KMS-11 (cell line): ENCODE data around the gene AXL.

Experiments used
- H2AFZ ChIP-seq: fragments of 200-600 bp; sonication (generic); 2 replicates; pipeline ENCODE4 v1.6.1; 2016; ENCODE audit warnings: antibody characterized with exemption, mixed run types, low read depth
- H3K27ac ChIP-seq: fragments of 200-600 bp; sonication (generic); 2 replicates; pipeline ENCODE4 v1.6.1; 2016; ENCODE audit warnings: mild to moderate bottlenecking, mixed run types
- H3K27me3 ChIP-seq: fragments of 200-600 bp; sonication (generic); 2 replicates; pipeline ENCODE4 v1.6.1; 2017; ENCODE audit warnings: mild to moderate bottlenecking, low read depth, mixed run types, moderate library complexity; ENCODE audit not compliant: insufficient read depth
- H3K36me3 ChIP-seq: fragments of 200-600 bp; sonication (generic); 2 replicates; pipeline ENCODE4 v1.6.1; 2017; ENCODE audit warnings: mild to moderate bottlenecking, mixed run types; ENCODE audit not compliant: insufficient read depth
- H3K4me1 ChIP-seq: fragments of 200-600 bp; sonication (generic); 2 replicates; pipeline ENCODE4 v1.6.1; 2016; ENCODE audit warnings: mild to moderate bottlenecking, low read depth, mixed run types; ENCODE audit not compliant: poor library complexity, severe bottlenecking
- H3K4me2 ChIP-seq: fragments of 200-600 bp; sonication (generic); 2 replicates; pipeline ENCODE4 v1.7.0; 2016; ENCODE audit warnings: mild to moderate bottlenecking, mixed run types
- H3K4me3 ChIP-seq: fragments of 200-600 bp; sonication (generic); IDR thresholded peaks from 2 replicates; pipeline ENCODE4 v1.6.1; 2017; ENCODE audit warnings: low read depth, low read length, mixed read lengths; ENCODE audit not compliant: insufficient read depth
- H3K79me2 ChIP-seq: fragments of 200-600 bp; sonication (generic); 2 replicates; pipeline ENCODE4 v1.6.1; 2016; ENCODE audit warnings: low read depth, mixed run types; ENCODE audit not compliant: insufficient read depth
- H3K9ac ChIP-seq: fragments of 200-600 bp; sonication (generic); 2 replicates; pipeline ENCODE4 v1.6.1; 2016; ENCODE audit warnings: mild to moderate bottlenecking, mixed run types
- H4K20me1 ChIP-seq: fragments of 200-600 bp; sonication (generic); 2 replicates; pipeline ENCODE4 v1.6.1; 2016; ENCODE audit warnings: mild to moderate bottlenecking, mixed run types; ENCODE audit not compliant: insufficient read depth
- TF ChIP-seq, protein P1 (sequence below): fragments of 200-600 bp; sonication (generic); conservative IDR thresholded peaks from 2 replicates; pipeline ENCODE4 v1.6.1; 2017; ENCODE audit warnings: low read depth, mild to moderate bottlenecking, antibody characterized with exemption, low read length, moderate library complexity, mixed read lengths

AXL gene

GRCh38 chr19:41298348-41298964, 79.4 kb downstream of the AXL start:
- Histone ChIP-seq H4K20me1 (peaks cover 6% of the 10 kb centered on the region; the same call in 1 of the 2 replicates), H3K36me3 (peaks cover 12% of the 10 kb centered on the region; the same call in 1 of the 2 replicates), H3K9ac (peak overlapping the region; percentile 71), H3K4me1 (peaks cover 71% of the 10 kb centered on the region), H3K79me2 (peaks cover 9% of the 10 kb centered on the region; the same call in 1 of the 2 replicates), H3K4me3 (no peak overlapping the region), H3K27me3 (no peaks in the 10 kb centered on the region; the same call in 1 of the 2 replicates), H3K27ac (peak overlapping the region; percentile 90), H3K4me2 (peak overlapping the region; percentile 72), H2AFZ (no peak overlapping the region)
- TF ChIP-seq, protein P1, sequence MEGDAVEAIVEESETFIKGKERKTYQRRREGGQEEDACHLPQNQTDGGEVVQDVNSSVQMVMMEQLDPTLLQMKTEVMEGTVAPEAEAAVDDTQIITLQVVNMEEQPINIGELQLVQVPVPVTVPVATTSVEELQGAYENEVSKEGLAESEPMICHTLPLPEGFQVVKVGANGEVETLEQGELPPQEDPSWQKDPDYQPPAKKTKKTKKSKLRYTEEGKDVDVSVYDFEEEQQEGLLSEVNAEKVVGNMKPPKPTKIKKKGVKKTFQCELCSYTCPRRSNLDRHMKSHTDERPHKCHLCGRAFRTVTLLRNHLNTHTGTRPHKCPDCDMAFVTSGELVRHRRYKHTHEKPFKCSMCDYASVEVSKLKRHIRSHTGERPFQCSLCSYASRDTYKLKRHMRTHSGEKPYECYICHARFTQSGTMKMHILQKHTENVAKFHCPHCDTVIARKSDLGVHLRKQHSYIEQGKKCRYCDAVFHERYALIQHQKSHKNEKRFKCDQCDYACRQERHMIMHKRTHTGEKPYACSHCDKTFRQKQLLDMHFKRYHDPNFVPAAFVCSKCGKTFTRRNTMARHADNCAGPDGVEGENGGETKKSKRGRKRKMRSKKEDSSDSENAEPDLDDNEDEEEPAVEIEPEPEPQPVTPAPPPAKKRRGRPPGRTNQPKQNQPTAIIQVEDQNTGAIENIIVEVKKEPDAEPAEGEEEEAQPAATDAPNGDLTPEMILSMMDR: no peak

DNA sequence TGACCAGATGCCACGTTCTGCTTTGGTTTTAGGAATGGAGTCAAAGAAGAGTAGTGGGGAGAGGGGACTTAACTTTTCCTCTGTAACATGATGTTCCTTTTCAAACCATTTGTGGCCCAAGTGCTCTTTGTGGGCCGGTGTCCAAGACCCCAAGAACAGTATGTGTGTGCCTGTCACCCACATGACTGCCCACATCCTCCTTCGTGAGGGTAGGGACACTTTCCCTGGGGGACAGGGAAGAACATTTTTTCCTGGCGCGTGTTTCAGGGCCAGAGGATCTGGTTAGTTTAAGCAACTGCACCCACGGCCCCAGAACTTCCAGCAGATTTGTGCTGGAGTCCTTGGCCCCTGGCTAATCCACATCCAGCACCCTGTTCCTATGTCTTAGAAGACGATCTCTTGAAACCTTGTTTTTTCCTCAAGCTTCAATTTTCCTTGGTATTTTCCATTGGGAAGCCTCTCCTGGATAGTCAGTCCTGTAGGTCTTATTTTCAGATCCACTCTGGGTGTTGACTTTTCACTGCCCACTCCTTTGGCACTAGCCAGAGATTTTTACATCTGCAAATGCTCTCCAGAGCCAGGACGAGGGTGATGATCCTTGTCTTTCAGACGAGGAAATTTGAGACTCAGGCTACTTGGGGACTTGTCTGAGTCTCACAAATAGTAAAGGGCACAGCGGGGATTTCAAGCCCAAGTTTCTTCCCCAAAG, 80.2 kb downstream of the AXL start:
- Histone ChIP-seq H4K20me1 (peaks cover 6% of the 10 kb centered on the region; the same call in 1 of the 2 replicates), H3K4me3 (no peak overlapping the region), H3K4me2 (peak overlapping the region; percentile 72), H3K4me1 (peaks cover 64% of the 10 kb centered on the region), H3K27me3 (no peaks in the 10 kb centered on the region), H3K79me2 (peaks cover 9% of the 10 kb centered on the region; the same call in 1 of the 2 replicates), H3K36me3 (peaks cover 12% of the 10 kb centered on the region; the same call in 1 of the 2 replicates), H2AFZ (no peak overlapping the region), H3K9ac (peak overlapping the region; percentile 71; the same call in 1 of the 2 replicates), H3K27ac (peak overlapping the region; percentile 90)
- TF ChIP-seq, protein P1: no peak

- no peak overlapping the region for H3K9ac ChIP-seq
- H3K27ac ChIP-seq: no peak overlapping the region; the same call in 1 of the 2 replicates
- peaks cover 62% of the 10 kb centered on the region for H3K4me1 ChIP-seq
- H3K27me3 ChIP-seq: no peaks in the 10 kb centered on the region
- no peak overlapping the region for H2AFZ ChIP-seq
- peaks cover 6% of the 10 kb centered on the region; the same call in 1 of the 2 replicates for H4K20me1 ChIP-seq
- H3K79me2 ChIP-seq: peaks cover 9% of the 10 kb centered on the region; the same call in 1 of the 2 replicates
- TF ChIP-seq, protein P1: no peak
- H3K4me2 ChIP-seq: no peak overlapping the region
- H3K36me3 ChIP-seq: peaks cover 12% of the 10 kb centered on the region; the same call in 1 of the 2 replicates
- H3K4me3 ChIP-seq: no peak overlapping the region
These were observed 80.7 kb downstream of the AXL start for GRCh38 chr19:41299755-41300089.

DNA sequence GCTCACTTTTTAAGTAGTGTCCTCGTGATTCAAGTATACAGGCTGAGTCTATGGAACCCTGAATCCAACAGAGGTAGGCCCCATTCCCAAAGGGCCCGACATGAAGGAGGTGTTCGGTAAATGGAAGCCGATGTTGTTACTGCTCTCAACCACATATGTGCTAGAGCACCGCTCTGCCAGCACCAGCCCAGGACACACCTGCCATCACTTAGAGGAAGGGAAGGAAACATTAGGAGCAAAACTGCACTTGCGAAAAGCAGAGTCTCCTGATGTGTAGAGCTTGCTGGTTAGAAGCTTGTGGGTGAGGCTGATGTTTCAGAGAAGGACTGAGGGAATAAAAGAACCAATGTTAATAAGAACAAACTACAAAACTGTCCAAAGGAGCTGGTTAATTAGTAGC, 81.5 kb downstream of the AXL start:
- peaks cover 56% of the 10 kb centered on the region for H3K4me1 ChIP-seq
- peaks cover 9% of the 10 kb centered on the region; the same call in 1 of the 2 replicates for H3K79me2 ChIP-seq
- TF ChIP-seq, protein P1: no peak
- H3K4me3 ChIP-seq: no peak overlapping the region
- no peak overlapping the region for H3K9ac ChIP-seq
- peaks cover 8% of the 10 kb centered on the region; the same call in 1 of the 2 replicates for H3K36me3 ChIP-seq
- no peak overlapping the region for H2AFZ ChIP-seq
- no peak overlapping the region for H3K4me2 ChIP-seq
- peaks cover 4% of the 10 kb centered on the region; the same call in 1 of the 2 replicates for H4K20me1 ChIP-seq
- no peaks in the 10 kb centered on the region for H3K27me3 ChIP-seq
- no peak overlapping the region; the same call in 1 of the 2 replicates for H3K27ac ChIP-seq
